ENCODE measurements around the gene BRD3OS.
"Not testable (repeated sequence)": the region's sequence is repeated elsewhere in the genome, so short reads cannot be mapped to it uniquely, and the experiment has no call there.

BRD3OS gene

GRCh38 chr9:134075689-134076088 lies 50.4 kb downstream of the BRD3OS start:
- ATAC-seq: not testable (repeated sequence)

- no peak for TF ChIP-seq SNAI2 (CRISPR knock-in tag; IDR thresholded peaks at IDR 0.05)
- no peak for TF ChIP-seq CSDC2 (CRISPR knock-in tag; IDR thresholded peaks at IDR 0.05)
- TF ChIP-seq ZNF70 (CRISPR knock-in tag; IDR thresholded peaks at IDR 0.05): no peak
- no peak for ATAC-seq
Observed at GRCh38 chr9:134076644-134077043, 51.4 kb downstream of the BRD3OS start.

Measured in SK-N-SH treated with all-trans-retinoic acid at 6 μM for 48 hours (cell line).